HepG2 (cell line): ENCODE data around the gene HSPB6. TPM values are rescaled to one million over a fixed set of nuclear protein-coding genes. Genes with fewer than 3 reads are reported as not detected.

Experiments
- ATAC-seq: fragments of 200-7000 bp; cut with Tn5 transposase; 3 replicates; pipeline ENCODE4 v1.9.1; 2020; ENCODE audit warnings: mild to moderate bottlenecking, moderate library complexity
- BruUV-seq: library from RNA; stranded (reverse); fragments of 400-500 nt; replicated peaks from 2 replicates; lab custom pipeline; 2021; lab: Mats Ljungman, UMichigan
- CTCF ChIA-PET: fragments of 300-600 bp; formaldehyde crosslinking; extraction: SDS; loops from one replicate; lab custom pipeline; 2021; ENCODE audit warnings: low total read pairs, inconsistent platforms, low intra/inter-chr PET ratio; lab: Yijun Ruan, JAX
- POLR2A ChIA-PET: fragments of 350-600 bp; sonication (Branson Sonifier 250); formaldehyde crosslinking; loops from one replicate; lab custom pipeline; 2020; ENCODE audit warnings: antibody characterized with exemption, inconsistent platforms; lab: Yijun Ruan, JAX
- DNase-seq: peaks from one replicate; pipeline ENCODE4 v3.0.0-alpha.2; 2015; ENCODE audit warnings: low spot score
- FAIRE-seq: peaks from 3 replicates; lab custom pipeline; 2011; peaks lifted over from hg19 to GRCh38; lab: Jason Lieb, UNC
- H2AFZ ChIP-seq: one replicate; pipeline ENCODE4 v1.6.1; 2011; ENCODE audit warnings: low read length, inconsistent platforms
- H3K27ac ChIP-seq: fragments of 300-600 bp; 3 replicates; pipeline ENCODE4 v1.8.0; 2011; ENCODE audit warnings: mixed run types, mild to moderate bottlenecking, mixed read lengths, low read length, inconsistent platforms; ENCODE audit not compliant: insufficient read depth; ENCODE audit errors: extremely low read length
- H3K27me3 ChIP-seq, 2 experiments: fragments of 200-600 bp in 1 of 2; 2 replicates in 1 of 2; 3 replicates in 1 of 2; pipeline versions ENCODE4 v1.6.0 to v1.8.0; 2011; ENCODE audit warnings: low read length in 2 of 2, mild to moderate bottlenecking in 2 of 2, moderate library complexity in 2 of 2, inconsistent platforms in 1 of 2; ENCODE audit not compliant: insufficient read depth in 2 of 2, control insufficient read depth in 1 of 2
- H3K36me3 ChIP-seq, 2 experiments: fragments of 200-600 bp in 1 of 2; replicated peaks in 1 of 2; 2 replicates in 1 of 2; 3 replicates in 1 of 2; pipeline versions ENCODE4 v1.5.1 to v1.8.0; 2011; ENCODE audit warnings: low read length in 2 of 2, inconsistent platforms in 1 of 2; ENCODE audit not compliant: insufficient read depth in 2 of 2, control insufficient read depth in 1 of 2
- H3K4me1 ChIP-seq: 2 replicates; pipeline ENCODE4 v1.5.1; 2012; ENCODE audit warnings: low read length, inconsistent platforms; ENCODE audit not compliant: insufficient read depth
- H3K4me2 ChIP-seq: 2 replicates; pipeline ENCODE4 v1.6.0; 2011; ENCODE audit warnings: low read depth, low read length, inconsistent platforms
- H3K4me3 ChIP-seq, 3 experiments: fragments of 200-600 bp in 1 of 3; sonication (generic), shearing (Covaris generic) in 1 of 3; replicated peaks in 1 of 3; 2 replicates each; pipeline ENCODE4 v1.5.1; 2011 to 2016; ENCODE audit warnings: low read length in 3 of 3, inconsistent platforms in 2 of 3, low read depth in 2 of 3, mild to moderate bottlenecking in 2 of 3, control low read depth in 1 of 3, mixed read lengths in 1 of 3; ENCODE audit not compliant: insufficient read depth in 1 of 3
- H3K79me2 ChIP-seq: one replicate; pipeline ENCODE4 v1.6.1; 2011; ENCODE audit warnings: low read length, inconsistent platforms; ENCODE audit not compliant: insufficient read depth
- H3K9ac ChIP-seq: 2 replicates; pipeline ENCODE4 v1.6.0; 2011; ENCODE audit warnings: mild to moderate bottlenecking, low read depth, low read length, inconsistent platforms; ENCODE audit not compliant: insufficient read depth
- H3K9me3 ChIP-seq: 2 replicates; pipeline ENCODE4 v1.5.1; 2012; ENCODE audit warnings: mild to moderate bottlenecking, low read length
- H4K20me1 ChIP-seq: 2 replicates; pipeline ENCODE4 v1.6.0; 2011; ENCODE audit warnings: inconsistent platforms, mild to moderate bottlenecking, low read length, moderate library complexity; ENCODE audit not compliant: insufficient read depth
- EED ChIP-seq: sonication (generic); formaldehyde crosslinking; IDR thresholded peaks from 2 replicates; pipeline ENCODE4 v1.5.0; 2020; ENCODE audit warnings: mild to moderate bottlenecking, missing genetic modification reagents
- HNF4A ChIP-seq: sonication (generic); formaldehyde crosslinking; IDR thresholded peaks from 2 replicates; pipeline ENCODE4 v1.4.0; 2020; ENCODE audit warnings: missing genetic modification reagents
- JDP2 ChIP-seq: sonication (generic); formaldehyde crosslinking; IDR thresholded peaks from 2 replicates; pipeline ENCODE4 v1.8.1; 2022; ENCODE audit warnings: missing genetic modification reagents, borderline replicate concordance
- KDM3A ChIP-seq: IDR thresholded peaks from 2 replicates; pipeline ENCODE4 v1.6.1; 2018; ENCODE audit warnings: low read depth, missing compliant biosample characterization
- RBAK ChIP-seq: sonication (generic); formaldehyde crosslinking; IDR thresholded peaks from 2 replicates; pipeline ENCODE4 v1.5.1; 2020; ENCODE audit warnings: mild to moderate bottlenecking, missing genetic modification reagents
- ZKSCAN8 ChIP-seq: IDR thresholded peaks from 2 replicates; pipeline ENCODE4 v1.6.1; 2016; ENCODE audit warnings: borderline replicate concordance, missing genetic modification reagents, missing compliant biosample characterization
- WGBS: methylation state at CpG from one replicate; pipeline ENCODE4 v1.1.6; 2017; ENCODE audit warnings: low lambda C conversion rate; 5-methylcytosine and 5-hydroxymethylcytosine counted together
- in situ Hi-C: cut with HindIII; loops from 2 replicates; pipeline ENCODE4 v1.10.0; 2017; ENCODE audit warnings: low pct_unique_long_range_greater_than_20kb; ENCODE audit not compliant: extremely low pct_ligation_motif_present
- intact Hi-C: fragments of 100-400 bp; cut with micrococcal nuclease; formaldehyde crosslinking; loops from one replicate; pipeline ENCODE4 v1.10.0; 2022; ENCODE audit not compliant: unreplicated experiment
- polyA plus RNA-seq, 8 experiments: library from polyadenylated mRNA; depleted of rRNA in 3 of 8; stranded (reverse) in 7 of 8; unstranded in 1 of 8; fragments of >200 nt; fragmentation: Illumina TruSeq in 4 of 8; extraction: Trizol in 4 of 8; gene quantifications; 2 replicates each; pipeline versions ENCODE4 v1.2.1 to v1.2.3, GENCODE V29; 2011 to 2016; ENCODE audit warnings: low read depth in 4 of 8, missing spikeins in 1 of 8, mixed read lengths in 1 of 8; ENCODE audit not compliant: insufficient read depth in 1 of 8
- total RNA-seq, 5 experiments: library from RNA; depleted of rRNA; stranded (reverse); fragments of >200 nt; fragmentation: Illumina TruSeq; extraction: Trizol; gene quantifications; 2 replicates each; pipeline ENCODE4 v1.2.3, GENCODE V29; 2016; ENCODE audit warnings: low read depth in 1 of 5
- TF ChIP-seq, protein P1 (sequence below): IDR thresholded peaks from 2 replicates; pipeline ENCODE4 v1.6.1; 2016; ENCODE audit warnings: low read depth
- TF ChIP-seq, protein P2 (sequence below): sonication (generic); formaldehyde crosslinking; IDR thresholded peaks from 2 replicates; pipeline ENCODE4 v1.8.1; 2023; ENCODE audit warnings: mild to moderate bottlenecking, missing genetic modification reagents

Gene HSPB6
- total and polyA plus RNA-seq, 2 of the 13 experiments (the other 11 are each of a cell fraction or from before 2014, with no cell fraction given) = 0.18 TPM; not detected in 1

DNA sequence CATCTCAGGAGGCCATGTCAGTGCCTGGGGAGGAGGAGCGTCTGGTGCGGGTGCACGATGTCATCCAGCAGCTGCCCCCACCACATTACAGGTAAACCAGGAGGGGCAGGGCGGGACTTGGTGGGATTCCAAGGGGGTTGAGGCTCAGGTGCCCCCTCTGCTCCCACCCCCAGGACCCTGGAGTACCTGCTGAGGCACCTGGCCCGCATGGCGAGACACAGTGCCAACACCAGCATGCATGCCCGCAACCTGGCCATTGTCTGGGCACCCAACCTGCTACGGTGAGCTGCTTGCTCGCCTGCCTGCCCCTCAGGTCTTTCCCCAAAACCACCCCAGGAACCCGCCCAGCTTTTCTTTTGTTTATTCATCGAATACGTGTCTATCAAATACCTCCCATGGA, 25.8 kb upstream of the HSPB6 start:
- Histone ChIP-seq H3K79me2 (no peaks in the 10 kb centered on the region), H3K27ac (no peak overlapping the region), H3K4me3 (no peak overlapping the region), H2AFZ (no peak overlapping the region), H3K4me1 (peaks cover 36% of the 10 kb centered on the region), H3K9ac (no peak overlapping the region), H3K27me3 (no peaks in the 10 kb centered on the region), H3K36me3 (peaks cover 0 to 2% of the 10 kb centered on the region in 2 experiments; a peak in 2 of 5 replicates), H3K4me2 (no peak overlapping the region), H4K20me1 (no peaks in the 10 kb centered on the region), H3K9me3 (no peaks in the 10 kb centered on the region)
- ChIA-PET CTCF (no interaction called here), POLR2A (no interaction called here)
- no peak for TF ChIP-seq EED (CRISPR knock-in tag)
- BruUV-seq = no TSS peak
- in situ Hi-C loops = no loop called here
- no peak for FAIRE-seq
- intact Hi-C loops = no loop called here
- DNase-seq = no peak
- 96% methylated on average over 10 of the region's 12 CpGs for WGBS
- no peak for ATAC-seq

DNA sequence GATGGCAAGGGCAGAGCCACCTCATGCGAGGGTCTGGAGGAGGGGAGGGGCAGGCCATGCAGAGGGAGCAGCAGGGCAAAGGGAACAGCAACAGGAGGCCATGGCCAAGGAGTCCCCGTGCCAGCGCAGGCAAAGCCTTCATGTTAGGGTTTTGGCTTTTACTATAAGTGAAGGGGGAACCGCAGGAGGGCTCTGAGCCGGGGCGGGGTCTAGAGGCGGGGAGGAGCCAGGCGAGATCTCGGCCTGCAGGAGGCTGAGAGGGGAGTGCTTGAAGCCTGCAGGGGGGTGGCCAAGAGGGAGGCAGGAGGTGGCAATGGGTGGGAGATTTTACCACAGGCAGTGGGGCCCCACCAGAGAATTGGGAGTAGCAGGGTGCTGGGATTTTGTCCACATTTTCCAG, 24.8 kb upstream of the HSPB6 start:
- no peak for TF ChIP-seq HNF4A (CRISPR knock-in tag)
- TF ChIP-seq JDP2 = no peak
- no peak for TF ChIP-seq ZKSCAN8 (CRISPR knock-in tag)
- TF ChIP-seq RBAK (CRISPR knock-in tag) = no peak
- TF ChIP-seq KDM3A (CRISPR knock-in tag) = no peak
- TF ChIP-seq, protein P1, sequence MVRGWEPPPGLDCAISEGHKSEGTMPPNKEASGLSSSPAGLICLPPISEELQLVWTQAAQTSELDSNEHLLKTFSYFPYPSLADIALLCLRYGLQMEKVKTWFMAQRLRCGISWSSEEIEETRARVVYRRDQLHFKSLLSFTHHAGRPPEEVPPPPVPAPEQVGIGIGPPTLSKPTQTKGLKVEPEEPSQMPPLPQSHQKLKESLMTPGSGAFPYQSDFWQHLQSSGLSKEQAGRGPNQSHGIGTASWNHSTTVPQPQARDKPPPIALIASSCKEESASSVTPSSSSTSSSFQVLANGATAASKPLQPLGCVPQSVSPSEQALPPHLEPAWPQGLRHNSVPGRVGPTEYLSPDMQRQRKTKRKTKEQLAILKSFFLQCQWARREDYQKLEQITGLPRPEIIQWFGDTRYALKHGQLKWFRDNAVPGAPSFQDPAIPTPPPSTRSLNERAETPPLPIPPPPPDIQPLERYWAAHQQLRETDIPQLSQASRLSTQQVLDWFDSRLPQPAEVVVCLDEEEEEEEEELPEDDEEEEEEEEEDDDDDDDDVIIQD (CRISPR knock-in tag) = no peak
- TF ChIP-seq, protein P2, sequence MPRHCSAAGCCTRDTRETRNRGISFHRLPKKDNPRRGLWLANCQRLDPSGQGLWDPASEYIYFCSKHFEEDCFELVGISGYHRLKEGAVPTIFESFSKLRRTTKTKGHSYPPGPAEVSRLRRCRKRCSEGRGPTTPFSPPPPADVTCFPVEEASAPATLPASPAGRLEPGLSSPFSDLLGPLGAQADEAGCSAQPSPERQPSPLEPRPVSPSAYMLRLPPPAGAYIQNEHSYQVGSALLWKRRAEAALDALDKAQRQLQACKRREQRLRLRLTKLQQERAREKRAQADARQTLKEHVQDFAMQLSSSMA (CRISPR knock-in tag) = no peak
- TF ChIP-seq, all 625 proteins: peak for 0
- Histone ChIP-seq H3K4me2 (no peak overlapping the region), H3K4me1 (peaks cover 42% of the 10 kb centered on the region), H3K9me3 (no peaks in the 10 kb centered on the region), H3K27me3 (no peaks in the 10 kb centered on the region), H3K9ac (no peak overlapping the region), H2AFZ (no peak overlapping the region), H3K27ac (no peak overlapping the region), H3K4me3 (no peak overlapping the region), H3K36me3 (peaks cover 0 to 2% of the 10 kb centered on the region in 2 experiments; a peak in 2 of 5 replicates), H4K20me1 (no peaks in the 10 kb centered on the region), H3K79me2 (no peaks in the 10 kb centered on the region)
- WGBS = 97% methylated on average over 9 of the region's 9 CpGs
- ChIA-PET POLR2A (no interaction called here), CTCF (no interaction called here)
- intact Hi-C loops (no loop called here), in situ Hi-C loops (no loop called here)
- no TSS peak for BruUV-seq
- DNase-seq = no peak
- no peak for FAIRE-seq
- ATAC-seq = no peak
